Epithelial cell of proximal tubule (primary cell): ENCODE data around the gene KIZ. TPM values are rescaled to one million over a fixed set of nuclear protein-coding genes. Genes with fewer than 3 reads are reported as not detected.

Experiments used
- DNase-seq: peaks from one replicate; pipeline ENCODE4 v3.0.0-alpha.2; 2011; ENCODE audit warnings: low read depth
- H3K4me3 ChIP-seq: 2 replicates; pipeline ENCODE4 v1.5.1; 2011; ENCODE audit warnings: low read depth, mild to moderate bottlenecking, low read length
- CTCF ChIP-seq: conservative IDR thresholded peaks from 2 replicates; pipeline ENCODE4 v1.5.1; 2012; ENCODE audit warnings: low read depth, mild to moderate bottlenecking, low read length
- total RNA-seq: library from RNA; depleted of rRNA; stranded (reverse); fragments of >200 nt; gene quantifications from 2 replicates; pipeline ENCODE4 v1.2.3, GENCODE V29; 2015

Gene KIZ
- total RNA-seq, 1 donor from 2014 or later: 4.7 TPM

GRCh38 chr20:21224217-21224616, 98.3 kb downstream of the KIZ start:
- DNase-seq: no peak
- TF ChIP-seq CTCF: no peak
- no peak overlapping the region for H3K4me3 ChIP-seq

GRCh38 chr20:21225215-21225947, 99.5 kb downstream of the KIZ start:
- no peak for DNase-seq
- no peak for TF ChIP-seq CTCF
- no peak overlapping the region for H3K4me3 ChIP-seq

- no peak for DNase-seq
- no peak overlapping the region for H3K4me3 ChIP-seq
- no peak for TF ChIP-seq CTCF
Observed at GRCh38 chr20:21228511-21228910, 102.6 kb downstream of the KIZ start.

- no peak for DNase-seq
- no peak overlapping the region for H3K4me3 ChIP-seq
- TF ChIP-seq CTCF: no peak
Observed at GRCh38 chr20:21229163-21229562, 103.3 kb downstream of the KIZ start.

- no peak overlapping the region for H3K4me3 ChIP-seq
- no peak for TF ChIP-seq CTCF
Observed at GRCh38 chr20:21230220-21230619, 104.3 kb downstream of the KIZ start.

GRCh38 chr20:21230686-21231085, 104.8 kb downstream of the KIZ start:
- no peak overlapping the region for H3K4me3 ChIP-seq
- DNase-seq: no peak
- no peak for TF ChIP-seq CTCF

More at GRCh38 chr20:21230220-21230619, 104.3 kb downstream of the KIZ start:
- no peak for DNase-seq
